ENCODE measurements around the gene PPP1R18.
"Not testable (repeated sequence)": the region's sequence is repeated elsewhere in the genome, so short reads cannot be mapped to it uniquely, and the experiment has no call there.

Gene PPP1R18

DNA sequence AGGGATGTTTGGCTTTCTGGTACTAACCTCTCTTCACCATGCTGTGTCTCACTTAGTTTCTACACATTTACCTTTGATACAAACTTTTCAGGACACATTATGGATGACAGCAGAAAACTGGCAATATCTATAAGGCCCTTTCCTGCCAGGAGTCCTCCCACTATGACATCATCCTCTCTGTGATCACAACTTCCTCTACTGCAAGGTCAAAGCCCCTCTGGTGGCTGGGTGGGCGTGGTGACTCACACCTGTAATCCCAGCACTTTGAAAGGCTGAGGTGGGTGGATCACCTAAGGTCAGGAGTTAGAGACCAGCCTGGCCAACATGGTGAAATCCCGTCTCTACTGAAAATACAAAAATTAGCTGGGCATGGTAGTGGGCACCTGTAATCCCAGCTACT, 20.1 kb downstream of the PPP1R18 start:
- DNase-seq (ENCODE audit: low spot score) = not testable (repeated sequence)

GRCh38 chr6:30664994-30665767, 21.3 kb downstream of the PPP1R18 start:
- no peak for DNase-seq (ENCODE audit: low spot score)

GRCh38 chr6:30657922-30658321, 28.5 kb downstream of the PPP1R18 start:
- not testable (repeated sequence) for DNase-seq (ENCODE audit: low spot score)

- DNase-seq (ENCODE audit: low spot score) = no peak
Measured at GRCh38 chr6:30657454-30657853, 29.0 kb downstream of the PPP1R18 start.

GRCh38 chr6:30656513-30656912, 29.9 kb downstream of the PPP1R18 start:
- no peak for DNase-seq (ENCODE audit: low spot score)

- no peak for DNase-seq (ENCODE audit: low spot score)
Measured at GRCh38 chr6:30655743-30656094, 30.7 kb downstream of the PPP1R18 start.

- DNase-seq (ENCODE audit: low spot score) = no peak
Measured at GRCh38 chr6:30654798-30655742, 31.4 kb downstream of the PPP1R18 start.

GRCh38 chr6:30651143-30651542, 35.3 kb downstream of the PPP1R18 start:
- DNase-seq (ENCODE audit: low spot score) = no peak

DNA sequence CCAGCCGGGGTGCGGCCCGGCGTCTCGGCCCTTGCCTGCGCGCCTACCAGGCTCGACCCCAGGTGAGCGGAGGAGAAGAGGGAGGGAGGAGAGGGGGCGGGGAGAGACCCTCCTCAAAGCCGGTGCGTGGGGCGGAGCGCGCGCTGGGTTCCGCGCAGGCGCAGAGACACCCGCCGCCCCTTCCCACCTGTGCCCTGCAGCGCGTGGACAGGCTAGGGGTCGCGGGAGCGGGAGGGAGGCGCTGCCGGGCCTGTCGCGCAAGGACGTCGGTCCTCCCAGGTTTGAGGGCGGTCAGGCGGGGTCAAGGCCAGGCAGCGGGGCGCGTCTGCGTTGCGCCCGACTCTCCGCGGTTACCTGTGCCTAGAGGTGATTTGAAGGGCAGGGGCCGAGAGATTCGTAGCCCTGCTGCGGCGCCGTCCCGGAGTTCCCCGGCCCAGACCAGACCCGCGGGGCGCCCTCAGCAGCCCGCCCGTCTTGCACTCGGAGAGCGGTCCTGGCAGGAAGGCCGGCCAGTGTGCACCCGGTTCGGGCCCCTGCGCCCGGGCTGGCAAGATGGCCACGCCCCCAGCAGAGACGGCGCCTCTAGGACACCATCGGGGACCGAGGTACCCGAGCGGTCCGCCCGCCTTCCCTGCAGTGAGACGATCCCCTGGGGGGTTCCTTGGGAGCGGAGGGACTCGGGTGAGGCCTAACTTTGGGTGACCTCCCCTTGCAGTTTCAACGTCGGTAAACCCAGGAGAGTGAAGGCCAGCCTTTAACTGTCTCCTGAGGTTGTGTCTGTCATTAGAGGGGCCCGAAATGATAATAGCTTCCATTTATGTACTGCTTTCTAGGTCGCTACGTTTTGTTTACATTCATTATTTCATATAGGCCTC, 39.0 kb downstream of the PPP1R18 start:
- DNase-seq (ENCODE audit: low spot score) = peak; percentile 48

- DNase-seq (ENCODE audit: low spot score) = peak; percentile 77
Measured at GRCh38 chr6:30646450-30647241, 39.8 kb downstream of the PPP1R18 start, which contains the start of gene C6orf136. TSS of gene C6orf136 (plus strand) at chr6:30647133. CDS start at chr6:30647232, 99 bp downstream.

- no peak for DNase-seq (ENCODE audit: low spot score)
Measured at GRCh38 chr6:30645989-30646388, 40.5 kb downstream of the PPP1R18 start.

DNA sequence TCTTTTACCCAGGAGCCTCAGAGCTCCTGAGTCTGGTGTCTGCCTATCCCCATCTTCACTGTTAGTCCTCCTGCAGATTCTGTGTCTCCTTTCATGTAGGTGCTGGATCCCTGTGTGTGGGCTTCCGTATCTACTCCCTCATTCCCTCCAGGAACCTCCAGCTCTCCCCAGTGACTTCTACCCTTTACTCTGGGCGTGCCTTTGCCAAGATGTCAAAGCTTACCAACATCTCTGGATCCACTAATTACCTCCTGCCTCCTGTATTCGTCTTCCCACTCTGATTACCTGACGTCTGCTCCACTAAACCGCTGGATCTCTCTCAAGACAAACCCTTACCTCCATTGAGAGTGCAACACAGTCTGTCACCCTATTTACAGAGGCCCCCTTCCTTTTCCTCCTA, 41.7 kb downstream of the PPP1R18 start:
- no peak for DNase-seq (ENCODE audit: low spot score)

DNA sequence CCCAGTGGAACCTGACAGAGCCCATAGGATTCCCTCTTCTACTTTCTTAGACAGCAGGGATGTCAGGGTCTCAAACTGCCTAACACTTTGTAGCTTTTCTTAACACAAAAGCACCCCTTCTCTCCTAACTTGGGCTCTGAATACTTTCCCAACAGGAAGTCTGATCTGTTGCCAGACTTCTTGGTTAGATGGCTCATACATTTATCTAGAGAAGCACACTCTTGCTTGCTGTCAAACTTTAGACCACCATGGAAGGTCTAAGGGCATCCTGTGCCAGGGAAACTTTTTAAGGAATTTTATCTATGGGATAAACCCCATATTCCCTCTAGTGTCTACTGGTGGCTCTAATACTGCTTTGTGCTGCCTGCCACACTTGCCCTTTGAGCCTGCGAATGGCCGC, 42.8 kb downstream of the PPP1R18 start:
- DNase-seq (ENCODE audit: low spot score) = no peak

DNA sequence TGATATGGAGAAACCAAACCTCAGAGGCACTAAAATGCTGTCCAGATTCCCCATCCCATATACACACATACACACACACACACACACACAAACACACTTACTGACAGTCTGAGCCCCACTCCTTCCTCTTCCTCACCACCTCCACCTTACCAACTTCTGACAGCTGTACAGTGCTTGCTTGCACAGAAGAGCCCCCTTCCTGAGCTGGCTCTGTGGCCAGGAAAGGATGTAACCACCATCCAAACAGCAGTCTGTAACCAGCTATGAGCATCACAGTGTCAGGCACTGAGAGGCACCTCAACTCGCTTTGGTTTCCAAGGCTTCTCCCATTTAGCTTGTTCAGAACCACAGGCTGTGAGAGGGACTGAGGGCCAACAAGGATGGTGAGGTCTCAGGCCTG, 45.4 kb downstream of the PPP1R18 start:
- DNase-seq (ENCODE audit: low spot score) = no peak

DNA sequence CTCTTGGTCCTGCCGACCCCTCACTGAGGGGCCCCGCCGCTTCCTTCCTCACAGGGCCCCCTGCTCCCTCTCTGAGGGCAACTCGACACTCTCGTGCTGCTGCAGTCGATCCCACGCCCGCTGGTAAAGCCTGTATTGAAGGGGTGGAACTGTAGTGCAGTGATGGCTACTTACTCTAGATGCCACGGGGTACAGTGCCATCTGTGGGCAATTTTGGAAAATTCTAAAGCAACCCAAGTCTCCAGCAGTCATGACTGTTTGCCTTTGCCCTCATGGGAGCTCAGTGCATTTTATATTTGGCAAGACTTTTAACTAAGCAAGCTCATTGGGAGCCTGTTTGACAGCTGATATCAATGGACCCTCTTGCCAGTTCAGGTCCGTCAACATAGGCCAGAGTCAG, 46.0 kb downstream of the PPP1R18 start:
- DNase-seq (ENCODE audit: low spot score) = peak; percentile 44

DNA sequence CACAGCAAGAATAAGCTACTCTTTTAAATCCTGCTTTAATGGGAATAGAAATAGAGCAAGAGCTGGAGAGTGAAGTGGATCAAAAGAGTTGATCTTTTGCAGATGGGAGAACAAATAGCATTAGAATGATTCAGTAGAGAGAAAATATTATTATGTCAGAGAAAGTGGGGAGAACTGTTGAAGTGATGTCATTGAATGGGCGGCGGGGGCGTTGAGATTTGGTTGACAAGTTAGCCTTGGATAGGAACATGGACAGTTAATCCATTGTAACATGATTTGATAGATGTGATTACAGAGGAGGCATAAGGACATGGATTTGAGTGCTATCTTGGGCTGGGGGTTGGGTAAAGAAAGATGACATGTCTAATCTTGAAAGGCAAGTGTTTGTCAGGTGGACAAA, 50.6 kb downstream of the PPP1R18 start:
- DNase-seq (ENCODE audit: low spot score) = no peak

DNA sequence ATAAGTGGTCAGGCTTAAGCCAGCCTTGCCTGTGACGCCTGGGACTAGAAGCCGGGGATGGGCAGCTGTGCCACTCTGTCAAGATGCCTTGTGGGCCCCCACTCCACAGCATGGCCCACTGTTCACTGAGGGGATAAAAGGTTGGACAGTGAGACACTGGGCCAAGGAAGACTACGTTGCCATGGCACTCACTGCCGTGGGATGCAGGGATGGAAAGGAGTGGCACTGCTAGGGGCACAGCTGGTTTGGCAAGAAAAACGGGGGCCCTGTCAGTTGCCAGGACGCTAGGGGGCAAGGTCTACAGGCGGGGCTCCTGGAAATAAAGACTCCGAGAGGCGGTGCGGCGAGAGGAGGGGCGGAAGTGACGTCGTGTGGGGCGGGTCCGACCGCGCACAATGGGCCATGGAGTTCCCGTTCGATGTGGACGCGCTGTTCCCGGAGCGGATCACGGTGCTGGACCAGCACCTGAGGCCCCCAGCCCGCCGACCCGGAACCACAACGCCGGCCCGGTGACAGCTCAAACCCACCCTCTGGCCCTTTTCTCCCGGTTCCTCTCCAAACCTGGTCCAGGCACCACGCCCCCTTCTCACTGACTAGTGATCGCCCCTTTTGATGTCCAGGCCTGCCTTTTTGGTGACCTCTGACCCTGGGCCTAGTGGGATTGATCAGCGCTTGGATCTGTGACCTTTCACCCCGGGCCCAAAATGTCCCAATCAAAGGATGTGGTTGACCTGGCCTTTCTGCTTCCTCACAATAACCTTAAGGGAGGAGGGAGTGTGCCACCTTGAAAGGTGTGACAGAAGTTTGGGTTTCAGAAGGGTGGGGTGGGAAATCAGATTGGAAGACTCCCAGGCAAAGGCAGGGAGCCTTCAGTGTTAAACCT, 59.7 kb downstream of the PPP1R18 start, which contains the start of gene ATAT1:
Gene ATAT1, plus strand, starts transcription at position 391 of the 883 bp plus-strand sequence.
- DNase-seq (ENCODE audit: low spot score) = peak; percentile 79

Measured in hematopoietic multipotent progenitor cell treated with erythropoietin and hydrocortisone succinate and interleukin-3 and kit ligand, for 17 days (in vitro differentiated cells).